EL (cell line): ENCODE results near the gene OSCP1.
A peak's percentile ranks its signal among the peaks of the same experiment; 100 is the strongest.

Source experiments
- DNase-seq: peaks from one replicate; pipeline ENCODE4 v3.0.0-alpha.2; 2016

Gene OSCP1

DNA sequence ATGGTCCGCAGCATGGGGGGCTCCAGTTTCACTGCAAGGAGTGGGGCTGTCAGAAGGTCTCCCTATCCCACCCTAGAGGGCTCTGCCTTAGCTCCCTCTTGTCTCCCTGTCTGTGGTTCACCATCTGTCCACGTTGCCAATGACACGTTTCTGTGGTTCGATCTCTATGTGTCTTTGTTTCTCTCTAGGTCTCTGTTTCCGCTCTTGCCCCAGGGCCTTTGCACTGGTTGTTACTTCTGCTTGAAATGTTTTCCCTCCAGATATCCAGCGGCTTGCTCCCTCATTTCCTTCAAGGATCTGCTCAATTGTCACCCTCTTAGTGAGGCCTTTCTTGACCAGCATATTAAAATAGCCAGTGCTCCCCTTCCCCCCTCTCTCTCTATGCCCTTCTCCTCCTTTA lies 22.4 kb upstream of the OSCP1 start:
- no peak for DNase-seq

DNA sequence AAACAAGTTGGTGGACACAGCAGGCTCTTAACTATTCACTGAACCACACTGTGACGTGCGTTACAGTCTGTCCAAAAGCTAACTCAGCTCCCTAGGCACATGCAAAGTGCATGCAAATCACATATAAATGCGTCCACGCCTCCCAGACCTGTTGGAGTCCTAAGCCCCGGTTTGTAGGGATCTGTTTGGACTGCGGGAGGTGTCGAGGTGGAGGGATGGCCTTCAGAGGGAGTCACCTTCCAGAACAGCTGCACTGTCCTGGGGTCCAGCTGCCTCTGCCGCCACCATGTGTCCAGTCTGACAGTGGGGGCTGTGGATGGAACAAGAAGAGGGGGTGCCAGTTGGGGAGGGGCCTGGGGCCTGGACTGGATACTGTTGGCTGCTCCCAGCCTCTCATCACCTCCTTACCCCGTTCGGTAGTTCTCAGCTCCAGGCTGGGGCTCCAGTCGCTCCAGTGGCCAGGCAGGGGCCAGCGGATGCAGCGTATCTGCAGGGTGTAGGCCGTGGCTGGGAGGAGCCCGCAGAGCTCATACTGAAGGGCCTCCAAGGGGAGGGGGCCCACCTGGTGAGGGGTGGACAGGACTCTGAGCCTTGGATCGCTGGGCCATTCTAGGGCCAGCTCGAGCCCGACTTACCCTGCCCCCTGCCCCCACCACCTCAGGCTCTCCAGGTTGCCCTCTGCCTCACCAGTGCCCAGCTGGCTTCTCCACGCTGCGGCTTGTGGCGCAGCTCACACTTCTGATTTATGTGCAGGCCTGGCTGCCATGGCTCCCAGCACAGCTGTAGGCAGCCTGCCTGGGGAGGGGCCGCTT lies 21.8 kb upstream of the OSCP1 start:
- no peak for DNase-seq

DNA sequence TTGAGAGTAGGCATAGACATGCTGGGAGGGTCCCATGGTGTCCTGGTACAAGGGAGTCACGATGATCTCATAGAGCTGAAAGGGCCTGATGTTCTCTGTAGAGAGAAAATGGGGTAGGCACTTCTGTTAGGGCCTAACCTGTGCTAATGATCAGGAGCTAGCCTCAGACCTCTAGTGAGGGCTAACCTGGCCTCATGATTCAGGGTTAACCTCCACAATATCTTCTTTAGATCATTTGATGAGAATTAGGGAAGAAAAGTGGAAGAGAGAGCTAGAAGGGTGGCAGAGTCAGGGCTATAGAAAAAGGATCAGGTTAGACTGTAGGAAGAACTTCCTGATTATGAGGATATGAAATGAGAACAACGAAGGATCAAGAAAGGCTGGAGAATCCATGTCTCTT lies 18.9 kb upstream of the OSCP1 start:
- DNase-seq: no peak

DNA sequence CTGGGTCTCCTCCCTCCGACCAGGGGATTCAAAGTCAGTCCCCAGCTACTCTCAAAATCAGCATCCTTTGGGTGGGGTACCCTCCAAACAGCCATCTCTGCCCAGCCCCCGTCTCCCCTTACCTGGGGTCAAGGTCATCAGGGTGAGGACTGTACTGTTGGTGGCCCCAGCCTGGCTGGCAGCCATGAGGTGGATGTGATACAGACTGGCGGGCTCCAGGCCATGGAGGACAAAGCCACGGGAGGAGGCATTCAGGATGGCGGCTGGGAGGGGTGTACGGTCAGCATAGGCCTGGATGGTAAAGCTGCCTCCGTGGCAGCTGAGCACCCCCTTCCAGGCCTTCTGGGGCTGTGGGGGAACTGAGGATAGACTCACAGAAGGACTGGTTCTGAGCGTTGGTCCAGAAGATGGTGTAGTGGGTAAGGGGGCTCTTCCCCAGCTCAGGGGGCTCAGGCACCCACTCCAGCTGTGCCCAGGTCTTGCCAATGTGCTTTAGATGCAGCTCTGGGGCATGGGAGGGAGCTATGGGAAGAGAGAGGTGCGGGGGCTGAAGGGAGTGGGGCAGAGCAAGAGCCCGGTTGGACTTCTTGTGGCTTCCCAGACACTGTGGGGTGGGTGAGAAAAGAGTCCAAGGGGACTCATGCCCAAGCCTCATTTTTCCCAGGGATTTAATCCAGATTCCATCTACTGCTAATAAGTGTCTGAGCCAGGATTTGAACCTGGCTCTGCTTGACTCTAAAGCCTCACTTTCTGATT lies 17.6 kb upstream of the OSCP1 start:
- no peak for DNase-seq

DNA sequence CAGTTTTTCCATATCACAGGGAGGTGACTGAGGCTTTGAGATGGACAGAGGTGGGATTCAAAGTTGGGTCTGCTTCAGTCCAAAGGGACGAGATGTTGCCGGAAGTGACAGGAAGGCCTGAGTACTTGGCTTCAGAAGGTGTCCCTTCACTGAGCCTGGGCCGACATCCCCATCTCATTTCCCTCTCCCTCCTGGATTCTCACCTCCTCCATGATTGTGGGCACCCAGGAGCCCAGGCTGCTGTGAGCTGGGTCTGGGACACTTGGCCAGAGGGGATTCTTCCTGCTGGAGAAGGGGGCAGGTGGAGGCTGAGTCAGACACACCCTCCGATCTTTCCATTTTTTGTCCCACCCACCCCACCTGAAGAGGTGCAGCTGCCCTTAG lies 16.8 kb upstream of the OSCP1 start:
- DNase-seq: no peak

DNA sequence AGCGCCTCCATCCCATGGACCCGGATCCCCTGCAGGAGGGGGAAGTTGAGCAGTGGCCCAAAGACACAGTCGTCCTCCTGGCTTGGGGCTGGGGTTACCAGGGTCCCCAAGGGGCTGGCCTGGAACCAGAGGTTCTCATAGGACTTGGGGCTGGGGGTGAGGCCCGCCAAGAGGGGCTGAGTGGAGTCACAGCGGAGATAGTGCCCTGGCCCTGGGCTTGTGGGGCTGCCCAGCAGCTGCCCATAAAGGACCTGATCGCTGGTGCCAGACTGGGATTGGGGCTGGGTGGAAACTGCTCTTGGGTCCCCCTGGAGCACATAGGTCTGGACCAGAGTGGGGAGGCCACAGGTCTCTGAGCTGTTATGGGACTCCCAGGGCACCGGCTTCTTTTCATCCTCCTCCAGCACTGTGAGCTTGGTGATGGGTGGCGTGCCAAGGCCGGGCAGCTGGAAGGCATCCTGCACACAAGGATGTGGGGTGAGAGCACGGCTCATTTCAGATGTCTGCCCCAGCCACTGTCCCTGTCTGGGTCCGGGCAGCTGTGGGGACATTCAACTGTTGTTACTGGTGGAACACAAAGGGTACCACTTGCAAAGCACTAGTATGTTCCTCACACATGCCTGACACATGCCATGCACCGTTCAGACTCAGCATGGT lies 16.2 kb upstream of the OSCP1 start:
- DNase-seq: no peak

DNA sequence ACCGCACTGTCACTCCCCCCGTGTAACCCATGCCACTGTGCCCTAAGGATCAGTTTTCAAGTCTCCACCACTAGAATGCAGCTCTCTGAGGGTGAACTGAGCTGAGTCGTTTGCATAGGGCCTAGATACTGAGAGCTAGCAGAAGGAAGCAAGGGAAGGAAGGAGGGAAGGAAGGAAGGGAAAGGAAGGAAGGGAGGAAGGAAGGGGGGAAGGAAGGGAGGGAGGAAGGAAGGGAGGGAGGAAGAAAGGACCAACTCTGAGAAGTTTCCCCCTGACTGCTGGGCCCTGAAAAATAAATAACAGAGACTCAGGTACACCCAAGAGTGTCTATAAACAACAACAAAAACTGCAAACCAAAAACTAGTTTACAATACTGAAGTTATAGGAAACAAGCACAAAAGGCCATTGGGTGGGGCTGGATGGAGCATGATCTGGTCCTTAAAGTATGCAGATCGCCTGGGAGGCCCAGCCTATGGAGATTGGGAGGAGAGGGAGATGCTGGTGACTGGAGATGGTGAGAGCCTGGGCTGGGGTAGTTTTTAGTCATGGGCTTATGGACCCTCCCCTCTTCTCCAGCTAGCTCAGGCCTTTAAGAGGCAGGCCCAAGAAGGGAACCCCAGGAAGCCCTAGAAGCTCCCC lies 15.6 kb upstream of the OSCP1 start:
- peak; percentile 59 for DNase-seq

DNA sequence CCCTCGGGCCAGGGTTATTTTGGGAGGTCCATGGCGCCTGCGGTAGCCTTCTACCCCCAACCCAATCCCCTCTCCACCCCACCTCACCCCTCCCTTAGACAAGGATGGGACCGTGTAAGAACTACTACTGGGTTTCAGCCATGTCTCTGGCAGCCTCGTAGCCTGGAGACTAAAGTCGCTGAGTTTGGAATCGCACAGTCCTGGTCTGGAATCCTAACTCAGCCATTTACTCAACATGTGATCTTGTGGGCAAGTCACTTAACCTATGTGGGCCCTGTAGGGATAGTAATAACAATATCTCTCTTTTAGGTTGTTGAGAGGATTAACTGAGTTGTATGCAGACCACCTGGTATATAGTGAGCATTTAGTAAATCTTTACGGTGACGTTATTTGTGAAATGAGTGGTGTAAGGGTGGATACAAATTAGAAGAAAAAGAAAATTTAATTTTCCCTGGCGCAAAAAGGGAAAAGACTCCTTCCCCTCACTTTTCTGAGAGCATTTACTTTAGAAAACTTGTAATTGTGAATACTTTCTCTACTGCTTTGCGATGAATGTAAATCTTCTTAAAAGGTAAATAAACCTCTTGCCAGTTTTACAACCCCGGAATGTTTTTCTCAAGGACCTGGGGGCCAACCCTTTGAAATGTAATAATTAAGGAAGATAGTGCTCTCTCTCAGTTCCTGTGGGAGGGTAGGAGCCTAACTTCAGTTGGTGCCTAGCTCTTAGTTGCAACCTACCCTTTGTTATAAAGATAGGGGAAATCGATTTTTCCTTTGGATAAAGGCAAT lies 14.5 kb upstream of the OSCP1 start:
- no peak for DNase-seq

DNA sequence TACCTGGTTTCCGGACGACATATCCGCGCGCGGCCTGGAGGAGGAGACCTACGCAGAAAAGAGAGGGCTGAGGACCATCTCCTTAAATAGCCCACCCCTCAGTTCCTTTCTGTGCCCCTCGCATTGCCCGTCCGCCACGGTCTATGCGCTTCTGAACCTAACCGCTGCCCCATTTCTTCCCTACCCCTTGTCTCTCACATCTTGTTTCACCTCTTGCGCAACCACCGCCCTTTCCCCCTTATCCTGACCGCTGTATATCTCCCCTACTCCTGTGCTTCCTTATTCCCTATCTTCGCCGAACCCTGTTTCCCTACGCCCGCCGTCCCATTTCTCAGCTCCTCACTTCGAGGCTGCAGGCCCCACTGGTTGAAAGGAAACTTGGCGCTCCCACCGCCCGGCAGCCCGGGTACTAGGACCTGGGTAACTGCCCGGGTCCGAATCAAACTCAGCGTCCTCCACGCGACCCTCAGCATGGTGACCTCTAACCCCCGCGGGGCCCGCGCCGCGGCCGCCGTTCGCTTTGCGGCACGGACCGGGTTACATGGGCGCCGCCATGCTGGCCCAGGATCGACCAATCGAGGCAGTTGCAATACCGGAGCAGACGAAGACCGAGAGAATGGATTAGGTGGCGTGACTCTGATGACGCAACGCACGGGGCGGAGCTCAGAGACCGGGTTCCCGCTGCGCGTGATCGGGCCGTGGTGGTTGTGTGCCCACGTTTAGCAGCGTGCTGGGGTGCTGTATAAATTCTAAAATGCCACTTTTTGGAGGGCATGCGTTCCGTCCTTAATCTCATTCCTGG lies 13.8 kb upstream of the OSCP1 start, which contains the start of gene MRPS15:
TSS of gene MRPS15 (minus strand) at position 582 of the 802 bp plus-strand sequence. CDS start at position 473, 109 bp downstream.
- DNase-seq: peak; percentile 94

DNA sequence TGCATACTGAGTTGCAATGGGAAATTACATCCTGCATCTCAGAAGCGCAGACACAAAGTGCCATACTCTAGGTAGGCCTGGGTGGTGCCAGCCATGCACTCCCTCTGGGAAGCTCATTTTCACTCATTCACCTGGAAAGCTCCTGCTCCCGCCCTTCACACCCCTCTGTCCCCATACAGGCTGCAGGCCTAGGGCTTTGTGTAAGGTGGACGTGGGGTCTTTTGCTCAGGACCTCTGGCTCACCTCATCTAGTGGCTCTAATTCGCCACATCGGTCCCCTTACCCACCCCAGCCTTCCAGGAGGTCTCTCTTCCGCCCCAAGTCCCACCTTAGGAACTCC lies 13.2 kb upstream of the OSCP1 start:
- DNase-seq: no peak

DNA sequence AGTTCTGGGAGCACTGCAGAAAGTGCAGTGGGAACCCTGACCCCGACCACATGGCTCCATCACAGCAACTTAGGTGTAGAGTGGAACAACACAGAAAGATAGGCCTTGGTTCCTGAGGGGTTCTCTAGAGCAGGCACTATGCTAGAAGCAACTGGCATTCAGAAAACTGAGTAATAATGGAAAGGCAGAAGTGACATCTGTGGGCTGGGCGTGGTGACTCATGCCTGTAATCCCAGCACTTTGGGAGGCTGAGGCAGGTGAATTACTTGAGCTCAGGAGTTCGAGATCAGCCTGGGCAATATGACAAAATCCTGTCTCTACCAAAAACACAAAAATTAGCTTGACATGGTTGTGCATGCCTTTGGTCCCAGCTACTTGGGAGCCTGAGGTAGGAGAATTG lies 8.7 kb upstream of the OSCP1 start:
- DNase-seq: no peak

DNA sequence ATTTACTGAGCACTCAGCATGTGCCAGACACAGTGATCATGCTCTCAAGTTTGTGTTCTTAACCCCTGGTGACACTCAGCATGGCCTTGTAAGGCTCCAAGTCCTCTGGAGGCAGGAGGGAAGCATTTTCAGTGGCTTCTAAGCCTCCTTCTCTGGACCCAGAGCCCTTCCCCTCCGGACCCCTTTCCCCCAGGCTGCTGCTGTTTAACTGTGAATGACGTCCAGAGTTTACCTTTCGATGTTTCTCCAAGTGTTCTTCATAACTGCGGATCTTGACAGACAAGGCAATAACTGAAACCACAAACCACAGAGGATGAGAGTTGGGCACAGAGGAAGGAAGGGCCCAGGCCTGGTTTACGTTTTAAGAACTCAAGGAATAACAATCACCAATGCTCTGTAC lies 7.4 kb upstream of the OSCP1 start:
- no peak for DNase-seq

DNA sequence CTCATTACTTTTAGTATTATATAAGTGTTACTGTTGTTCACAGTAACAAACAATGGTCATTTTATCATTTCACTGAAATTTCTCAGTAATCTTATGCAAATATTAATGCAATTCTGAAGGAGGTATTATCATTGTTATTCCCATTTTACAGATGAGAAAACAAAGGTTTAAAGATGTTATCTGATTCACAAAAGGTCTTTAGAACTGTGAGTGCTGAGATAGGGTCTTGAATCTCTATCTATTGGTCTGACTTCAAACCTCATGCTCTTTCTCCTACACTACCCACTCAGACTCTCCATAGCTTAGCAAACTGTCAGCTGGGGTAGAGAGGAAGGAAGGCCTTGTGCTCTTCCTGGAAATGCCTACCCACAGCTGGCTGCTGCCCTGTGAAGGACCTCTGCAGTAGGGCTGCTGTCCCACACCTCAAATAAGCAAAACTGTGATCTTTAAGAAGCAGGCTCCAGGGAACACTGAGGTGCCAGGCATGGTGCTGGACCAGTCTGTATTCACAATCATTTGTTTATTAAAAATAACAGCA lies 6.2 kb upstream of the OSCP1 start:
- DNase-seq: no peak

DNA sequence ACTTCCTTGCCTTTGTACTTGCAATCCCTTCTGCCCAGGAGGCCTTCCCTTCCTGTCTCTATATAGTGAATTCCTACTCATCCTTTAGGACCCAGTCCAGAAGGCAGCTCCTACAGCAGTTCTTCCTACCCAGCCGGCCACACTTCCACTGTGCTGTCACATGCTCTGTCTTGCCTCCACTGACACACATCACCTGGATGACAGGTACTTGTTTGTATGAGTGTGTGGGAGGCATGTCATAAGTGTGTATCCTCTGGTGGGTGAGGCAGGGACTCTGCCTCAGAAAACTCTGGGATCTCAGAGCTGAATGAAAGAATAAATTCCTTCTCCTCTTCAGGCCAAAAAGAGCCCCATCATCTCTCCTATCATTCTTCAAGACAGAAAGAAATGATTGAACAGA lies 5.1 kb upstream of the OSCP1 start:
- no peak for DNase-seq

DNA sequence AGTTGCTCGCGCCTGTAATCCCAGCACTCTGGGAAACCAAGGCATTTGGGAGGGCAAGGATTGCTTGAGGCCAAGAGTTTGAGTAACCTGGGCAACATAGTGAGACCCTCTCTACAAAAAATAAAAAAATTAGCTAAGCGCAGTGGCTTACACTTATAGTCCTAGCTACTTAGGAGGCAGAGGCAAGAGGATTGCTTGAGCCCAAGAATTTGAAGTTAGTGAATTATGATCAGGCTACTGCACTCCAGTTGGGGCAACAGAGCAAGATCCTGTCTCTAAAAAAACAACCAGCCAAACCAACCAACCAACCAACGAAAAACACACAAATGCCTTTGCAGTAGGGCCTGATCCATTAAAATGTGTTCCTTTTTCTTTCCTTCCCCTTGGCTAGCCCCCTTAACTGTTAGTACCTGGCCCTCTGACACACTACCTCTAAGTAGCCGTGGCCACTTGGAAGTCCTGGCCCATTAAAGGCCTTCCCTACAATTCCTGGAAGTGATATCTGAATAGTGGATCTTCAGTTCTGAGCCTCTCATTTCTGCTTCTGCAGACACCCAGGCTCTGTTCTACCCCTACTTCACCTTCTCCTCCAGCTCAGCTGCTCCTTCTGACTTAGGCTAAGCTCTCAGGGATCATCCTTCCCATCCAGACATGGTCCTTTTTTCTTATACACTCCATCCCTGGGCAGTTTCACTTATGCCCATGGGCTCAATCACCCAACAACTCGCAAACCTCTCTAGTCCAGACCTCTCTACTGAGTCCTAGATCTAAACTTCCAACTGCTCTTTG lies 3.5 kb upstream of the OSCP1 start:
- DNase-seq: no peak

DNA sequence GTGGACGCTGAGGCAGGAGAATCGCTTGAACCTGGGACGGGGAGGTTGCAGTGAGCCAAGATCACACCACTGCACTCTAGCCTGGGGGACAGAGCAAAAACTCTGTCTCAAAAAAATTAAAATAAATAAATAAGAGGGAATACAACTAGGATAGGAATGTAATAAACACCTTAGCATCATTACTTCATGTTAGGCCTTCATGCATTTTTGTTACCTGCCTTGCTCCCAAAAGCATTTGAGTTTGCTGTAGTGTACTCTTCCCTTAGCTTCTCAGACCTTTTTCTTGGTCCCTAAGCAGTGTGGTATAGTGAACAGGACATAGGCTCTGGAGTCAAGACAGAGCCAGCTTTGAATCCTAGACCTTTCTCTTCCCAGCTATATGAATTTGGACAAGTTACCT lies 2.8 kb upstream of the OSCP1 start:
- no peak for DNase-seq

DNA sequence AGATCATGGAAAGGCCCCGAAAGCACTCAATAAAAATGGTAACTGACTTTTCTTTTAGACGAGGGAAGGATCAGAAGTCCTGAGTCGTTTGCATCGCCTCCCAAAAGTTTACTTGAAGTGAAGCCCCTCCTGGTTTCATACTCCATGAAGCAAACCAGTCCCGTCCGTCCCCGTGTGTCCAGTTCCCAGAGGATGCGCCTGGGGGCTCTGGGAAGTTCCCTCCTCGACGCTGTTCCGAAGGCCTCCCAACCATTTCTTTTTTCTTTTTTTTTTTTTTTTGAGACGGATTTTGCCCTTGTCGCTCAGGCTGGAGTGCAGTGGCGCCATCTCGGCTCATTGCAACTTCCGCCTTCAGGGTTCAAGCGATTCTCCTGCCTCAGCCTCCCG lies 661 bp upstream of the OSCP1 start:
- no peak for DNase-seq

DNA sequence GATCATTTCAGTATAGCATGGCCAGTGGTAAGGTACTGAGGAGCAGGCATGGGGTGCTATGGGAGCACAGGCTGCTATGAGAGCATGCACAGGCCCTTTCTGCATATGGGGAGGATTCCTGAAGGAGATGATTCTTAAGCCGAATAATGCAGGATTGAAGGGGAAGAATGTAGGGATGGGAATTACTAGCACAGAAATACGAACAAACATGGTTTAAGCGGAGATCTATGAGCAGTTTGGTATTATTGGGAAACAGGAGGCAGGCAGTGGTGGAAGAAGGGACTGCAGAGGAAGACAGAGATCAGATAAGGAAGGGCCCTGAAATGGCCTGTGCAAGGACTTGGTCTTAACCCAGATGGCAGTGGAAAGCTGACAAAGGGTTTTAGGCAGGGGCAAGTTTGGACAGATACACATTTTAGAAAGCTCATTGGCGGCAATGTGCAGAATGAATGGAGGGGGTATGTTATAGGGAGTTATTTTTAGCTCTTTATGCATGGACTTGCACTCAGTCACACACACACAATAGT lies 1.7 kb downstream of the OSCP1 start:
- DNase-seq: no peak

DNA sequence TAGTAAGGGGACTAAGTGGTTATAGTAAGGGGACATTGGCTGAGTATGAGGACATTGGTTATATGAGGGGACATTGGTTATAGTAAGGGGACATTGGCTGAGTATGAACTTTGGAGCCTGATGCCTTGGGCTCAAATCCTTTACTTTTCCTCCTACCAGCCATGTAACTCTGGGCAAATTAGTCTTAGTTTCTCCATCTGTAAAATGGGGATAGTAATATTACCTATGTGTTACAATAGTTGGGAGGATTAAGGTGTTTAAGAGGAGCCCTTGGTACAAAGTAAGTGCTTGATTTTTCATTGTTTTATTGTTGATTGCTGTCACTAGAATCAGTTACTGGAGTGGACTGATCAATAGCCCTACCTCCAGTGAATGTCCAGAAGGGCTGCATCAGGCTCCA lies 2.8 kb downstream of the OSCP1 start:
- no peak for DNase-seq

DNA sequence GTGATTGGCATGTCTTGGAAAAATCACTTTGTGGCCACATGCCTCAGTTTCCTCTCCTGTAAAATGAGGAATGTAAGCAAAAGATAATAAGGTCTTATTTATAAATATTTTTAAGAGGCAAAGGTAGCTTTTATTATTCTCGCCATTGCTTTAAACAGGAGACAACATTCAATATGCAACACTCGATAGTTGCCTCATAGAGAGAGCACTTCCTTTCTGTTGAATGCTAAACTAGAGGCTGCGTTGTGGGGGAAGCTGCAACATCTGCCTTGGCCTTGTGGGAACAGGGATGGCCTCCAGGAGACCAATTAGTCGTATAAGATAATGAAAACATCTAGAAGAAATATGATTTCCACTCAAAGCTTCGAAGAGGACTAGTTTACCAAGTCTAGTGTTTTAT lies 3.5 kb downstream of the OSCP1 start:
- no peak for DNase-seq
